Psoas muscle (tissue), 8 donors: ENCODE results near the gene ATOSA. TPM values are rescaled to one million over a fixed set of nuclear protein-coding genes. Genes with fewer than 3 reads are reported as not detected.

Experiments
- ATAC-seq, 4 donors: fragments of 200-7000 bp; cut with Tn5 transposase; one replicate each; pipeline ENCODE4 v1.9.1; 2020; ENCODE audit warnings: moderate library complexity in 3 of 4, mild to moderate bottlenecking in 2 of 4
- DNase-seq, 2 donors: peaks; one replicate each; pipeline ENCODE4 v3.0.0-alpha.2; 2020
- H3K27ac ChIP-seq: fragments of 200-600 bp; one replicate; pipeline ENCODE4 v1.8.0; 2022
- H3K27me3 ChIP-seq, 3 donors: fragments of 200-600 bp in 1 of 3; one replicate each; pipeline versions ENCODE4 v1.6.1 to v1.8.0; 2013 to 2022; ENCODE audit warnings: low read length in 2 of 3, mild to moderate bottlenecking in 2 of 3, moderate library complexity in 1 of 3; ENCODE audit not compliant: insufficient read depth in 3 of 3
- H3K36me3 ChIP-seq, 2 donors: fragments of 200-600 bp in 1 of 2; one replicate each; pipeline versions ENCODE4 v1.6.1 to v1.8.0; 2013 to 2022; ENCODE audit warnings: low read depth in 1 of 2, mild to moderate bottlenecking in 1 of 2, moderate library complexity in 1 of 2; ENCODE audit not compliant: insufficient read depth in 1 of 2
- H3K4me1 ChIP-seq: fragments of 200-600 bp; one replicate; pipeline ENCODE4 v1.8.0; 2022
- H3K4me3 ChIP-seq: fragments of 200-600 bp; one replicate; pipeline ENCODE4 v1.8.0; 2022; ENCODE audit warnings: mild to moderate bottlenecking
- H3K9me3 ChIP-seq: fragments of 200-600 bp; one replicate; pipeline ENCODE4 v1.8.0; 2022
- CTCF ChIP-seq: fragments of 200-600 bp; IDR thresholded peaks from one replicate; pipeline ENCODE4 v1.8.0; 2022; ENCODE audit warnings: antibody characterized with exemption
- WGBS, 3 donors: extraction: QIAGEN DNeasy Blood & Tissue Kit; methylation state at CpG; one replicate each; pipeline versions ENCODE4 v1.1.6 to v1.1.7; 2013; 5-methylcytosine and 5-hydroxymethylcytosine counted together
- intact Hi-C, 2 donors: fragments of 100-400 bp; cut with DNase I; formaldehyde crosslinking; loops; one replicate each; pipeline versions ENCODE4 v1.11.0 to v1.14.2; 2022
- polyA plus RNA-seq, 3 donors: library from polyadenylated mRNA; stranded (reverse); fragments of 200-250 nt; gene quantifications; one replicate each; pipeline ENCODE4 v1.2.3, GENCODE V29; 2013
- total RNA-seq, 4 donors: library from RNA; stranded (reverse); fragmentation: NEBNext Ultra II Directional in 2 of 4; extraction: Animal tissue kit (Norgen Biotek cat#: 25700) in 2 of 4; gene quantifications; one replicate each; pipeline versions ENCODE4 v1.2.1 to v1.2.4, GENCODE V29; 2021 to 2023
- donor health status: healthy with polysubstance abuse.
- donor health status: DM: no; HTN: no; CAD: no; lungs with moderate emphysema.
- donor health status: Bipolar disorder and iron deficiency.
- donor health status: healthy.
- donor health status: DM: yes; HTN: yes; CAD: no.
- donor health status: DM: no; HTN: no; CAD: no.
- donor health status: DM: no; HTN: no; CAD: no.
- donor health status: DM: yes; HTN: yes; CAD: no.

The ATOSA gene
- total and polyA plus RNA-seq, 7 donors, result 9.8 to 129 (median 60.3) TPM

GRCh38 chr15:52709187-52709981, 30.2 kb upstream of the ATOSA start:
- H3K36me3 ChIP-seq, result no peaks in the 10 kb centered on the region
- H3K27me3 ChIP-seq, result no peaks in the 10 kb centered on the region
- H3K9me3 ChIP-seq, result no peaks in the 10 kb centered on the region
- intact Hi-C loops, result no loop called here
- no peak overlapping the region for H3K27ac ChIP-seq
- DNase-seq, result no peak
- ATAC-seq, result peak in 2 of 4 donors; percentile 24 to 35
- WGBS, 3 donors, result 68 to 71% (median 69%) methylated on average over 10 of the region's 10 CpGs
- H3K4me1 ChIP-seq, result no peaks in the 10 kb centered on the region
- H3K4me3 ChIP-seq, result no peak overlapping the region
- no peak for TF ChIP-seq CTCF

DNA sequence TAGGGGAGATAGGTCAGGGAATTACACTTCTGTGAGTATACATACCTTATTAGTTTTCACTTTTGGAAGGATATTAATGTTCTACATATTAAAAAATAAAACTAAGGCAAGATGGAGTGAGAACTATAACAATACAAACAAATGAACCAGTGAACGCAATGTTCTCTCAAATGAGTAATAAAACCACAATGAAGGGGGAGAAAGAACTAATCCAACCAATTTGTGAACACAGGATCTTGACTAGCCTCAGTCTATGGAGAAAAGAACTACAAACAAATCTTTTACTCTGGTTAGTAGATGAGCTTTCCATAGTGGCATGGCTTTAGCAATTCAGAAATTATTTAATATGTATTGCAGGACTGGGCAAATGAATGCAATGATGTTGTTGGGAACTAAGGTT, 26.9 kb upstream of the ATOSA start:
- Histone ChIP-seq H3K27me3 (peaks cover 0 to 5% (median 0%) of the 10 kb centered on the region in 3 donors), H3K27ac (no peak overlapping the region), H3K4me1 (no peaks in the 10 kb centered on the region), H3K4me3 (no peak overlapping the region), H3K36me3 (no peaks in the 10 kb centered on the region), H3K9me3 (no peaks in the 10 kb centered on the region)
- TF ChIP-seq CTCF, result no peak
- intact Hi-C loops, result no loop called here
- ATAC-seq (no peak), DNase-seq (no peak)
- WGBS, 3 donors, result 71 to 84% (median 74%) methylated on average over 1 of the region's 1 CpG

- H3K9me3 ChIP-seq, result no peaks in the 10 kb centered on the region
- no peak for DNase-seq
- intact Hi-C loops, result no loop called here
- WGBS, 3 donors, result 82 to 96% (median 88%) methylated on average over 1 of the region's 1 CpG
- ATAC-seq, result no peak
- no peak overlapping the region for H3K27ac ChIP-seq
- H3K4me3 ChIP-seq, result no peak overlapping the region
- TF ChIP-seq CTCF, result no peak
- no peaks in the 10 kb centered on the region for H3K36me3 ChIP-seq
- H3K27me3 ChIP-seq, result peaks cover 0 to 5% (median 0%) of the 10 kb centered on the region in 3 donors
- no peaks in the 10 kb centered on the region for H3K4me1 ChIP-seq
These were observed 23.2 kb upstream of the ATOSA start for GRCh38 chr15:52702390-52702789.

- H3K27me3 ChIP-seq, result peaks cover 0 to 5% (median 0%) of the 10 kb centered on the region in 3 donors
- H3K27ac ChIP-seq, result no peak overlapping the region
- WGBS, 3 donors, result 79 to 87% (median 84%) methylated on average over 3 of the region's 3 CpGs
These were observed 20.3 kb upstream of the ATOSA start for GRCh38 chr15:52699457-52699856.

More at GRCh38 chr15:52699457-52699856, 20.3 kb upstream of the ATOSA start:
- Histone ChIP-seq H3K4me3 (no peak overlapping the region), H3K36me3 (no peaks in the 10 kb centered on the region), H3K9me3 (no peaks in the 10 kb centered on the region), H3K4me1 (no peaks in the 10 kb centered on the region)
- intact Hi-C loops, result no loop called here
- ATAC-seq (no peak), DNase-seq (no peak)
- no peak for TF ChIP-seq CTCF
